SK-N-SH (cell line): ENCODE data around the gene PSMD13. TPM values are rescaled to one million over a fixed set of nuclear protein-coding genes. Genes with fewer than 3 reads are reported as not detected.

Experiments
- CTCF ChIA-PET: fragments of 300-600, 350-600 bp; formaldehyde crosslinking; extraction: SDS; loops from one replicate; lab custom pipeline; 2021; lab: Yijun Ruan, JAX
- POLR2A ChIA-PET: fragments of 350-600 bp; sonication (Branson Sonifier 250); formaldehyde crosslinking; extraction: SDS; loops from one replicate; lab custom pipeline; 2020; ENCODE audit warnings: antibody characterized with exemption, inconsistent platforms; lab: Yijun Ruan, JAX
- DNase-seq: peaks from one replicate; pipeline ENCODE4 v3.0.0; 2012
- H2AFZ ChIP-seq: fragments of 200-600 bp; sonication (generic); 2 replicates; pipeline ENCODE4 v1.8.1; 2016; ENCODE audit warnings: antibody characterized with exemption, mild to moderate bottlenecking, low read depth
- H3F3A ChIP-seq: fragments of 200-600 bp; sonication (generic); replicated peaks from 2 replicates; pipeline ENCODE3; 2016; ENCODE audit warnings: antibody characterized with exemption, mild to moderate bottlenecking; ENCODE audit not compliant: insufficient read depth
- H3K27ac ChIP-seq, 2 experiments: fragments of 200-500 bp in 1 of 2; fragments of 200-600 bp in 1 of 2; sonication (Bioruptor generic) in 1 of 2; sonication (generic), shearing (Covaris generic) in 1 of 2; 2 replicates each; pipeline versions ENCODE4 v1.5.1 to v1.6.1; 2014 to 2016; ENCODE audit warnings: low read depth in 2 of 2, inconsistent platforms in 1 of 2, low read length in 1 of 2, mild to moderate bottlenecking in 1 of 2, mixed read lengths in 1 of 2
- H3K27me3 ChIP-seq: fragments of 200-600 bp; sonication (generic), shearing (Covaris generic); 2 replicates; pipeline ENCODE4 v1.6.1; 2016; ENCODE audit warnings: mixed run types; ENCODE audit not compliant: insufficient read depth
- H3K36me3 ChIP-seq, 2 experiments: fragments of 200-500 bp in 1 of 2; fragments of 200-600 bp in 1 of 2; sonication (Bioruptor generic) in 1 of 2; sonication (generic) in 1 of 2; replicated peaks in 1 of 2; 2 replicates each; pipeline versions ENCODE3 to v1.5.1; 2014 to 2016; ENCODE audit warnings: low read length in 1 of 2, mild to moderate bottlenecking in 1 of 2; ENCODE audit not compliant: insufficient read depth in 2 of 2, control insufficient read depth in 1 of 2
- H3K4me1 ChIP-seq, 2 experiments: fragments of 200-500 bp in 1 of 2; fragments of 200-600 bp in 1 of 2; sonication (Bioruptor generic) in 1 of 2; sonication (generic), shearing (Covaris generic) in 1 of 2; 2 replicates each; pipeline versions ENCODE4 v1.5.1 to v1.6.1; 2014 to 2016; ENCODE audit warnings: low read depth in 1 of 2, low read length in 1 of 2, mixed run types in 1 of 2; ENCODE audit not compliant: insufficient read depth in 2 of 2, control insufficient read depth in 1 of 2
- H3K4me2 ChIP-seq: fragments of 200-600 bp; sonication (generic), shearing (Covaris generic); 2 replicates; pipeline ENCODE4 v1.6.1; 2017; ENCODE audit warnings: mixed run types
- H3K4me3 ChIP-seq, 2 experiments: fragments of 200-500 bp in 1 of 2; fragments of 200-600 bp in 1 of 2; sonication (Bioruptor generic) in 1 of 2; sonication (generic), shearing (Covaris generic) in 1 of 2; 2 replicates each; pipeline versions ENCODE4 v1.5.1 to v1.8.1; 2014 to 2016; ENCODE audit warnings: low read depth in 2 of 2, inconsistent platforms in 1 of 2, low read length in 1 of 2, mild to moderate bottlenecking in 1 of 2, mixed read lengths in 1 of 2, moderate library complexity in 1 of 2
- H3K79me2 ChIP-seq: fragments of 200-600 bp; sonication (generic); 2 replicates; pipeline ENCODE4 v1.8.1; 2017; ENCODE audit warnings: mild to moderate bottlenecking; ENCODE audit not compliant: insufficient read depth
- H3K9ac ChIP-seq: fragments of 200-600 bp; sonication (generic); 2 replicates; pipeline ENCODE4 v1.6.1; 2017; ENCODE audit warnings: mixed run types
- H3K9me2 ChIP-seq: fragments of 200-600 bp; sonication (generic); 2 replicates; pipeline ENCODE4 v1.6.1; 2017; ENCODE audit warnings: mixed run types
- H3K9me3 ChIP-seq: fragments of 200-600 bp; sonication (generic); 2 replicates; pipeline ENCODE4 v1.6.1; 2017; ENCODE audit warnings: mixed run types, mild to moderate bottlenecking, moderate library complexity
- H4K20me1 ChIP-seq: fragments of 200-600 bp; sonication (generic); 2 replicates; pipeline ENCODE4 v1.6.1; 2017; ENCODE audit warnings: mild to moderate bottlenecking, mixed run types; ENCODE audit not compliant: insufficient read depth
- ELF1 ChIP-seq: IDR thresholded peaks from 2 replicates; pipeline ENCODE4 v1.4.0; 2012
- EP300 ChIP-seq, 2 experiments: IDR thresholded peaks; 2 replicates each; pipeline versions ENCODE4 v1.4.0 to v1.6.1; 2012; ENCODE audit warnings: borderline replicate concordance in 1 of 2, low read depth in 1 of 2, low read length in 1 of 2
- FOSL2 ChIP-seq: IDR thresholded peaks from 2 replicates; pipeline ENCODE4 v1.4.0; 2012; ENCODE audit warnings: low read depth, mild to moderate bottlenecking, moderate library complexity, borderline replicate concordance
- FOXM1 ChIP-seq: IDR thresholded peaks from 2 replicates; pipeline ENCODE4 v1.4.0; 2012; ENCODE audit warnings: low read depth, mild to moderate bottlenecking
- GATA2 ChIP-seq: sonication (generic); formaldehyde crosslinking; IDR thresholded peaks from 2 replicates; pipeline ENCODE4 v1.5.0; 2020; ENCODE audit warnings: mild to moderate bottlenecking, missing genetic modification reagents
- MXI1 ChIP-seq: IDR thresholded peaks from 2 replicates; pipeline ENCODE4 v1.6.1; 2012; ENCODE audit warnings: mild to moderate bottlenecking, low read depth, low read length, improper control_type of control experiment
- RAD21 ChIP-seq: IDR thresholded peaks from 2 replicates; pipeline ENCODE4 v1.6.1; 2012; ENCODE audit warnings: mild to moderate bottlenecking, low read length
- RXRA ChIP-seq: IDR thresholded peaks from 2 replicates; pipeline ENCODE4 v1.4.0; 2012; ENCODE audit warnings: low read depth, mild to moderate bottlenecking, borderline replicate concordance
- SIN3A ChIP-seq: IDR thresholded peaks from 2 replicates; pipeline ENCODE4 v1.6.1; 2012; ENCODE audit warnings: low read depth, mild to moderate bottlenecking, low read length, moderate library complexity, borderline replicate concordance
- USF2 ChIP-seq: fragments of 150-350 bp; IDR thresholded peaks from 2 replicates; pipeline ENCODE4 v1.6.1; 2017; ENCODE audit warnings: antibody characterized with exemption, low read length, low read depth, borderline replicate concordance
- ZBTB33 ChIP-seq: IDR thresholded peaks from 2 replicates; pipeline ENCODE4 v1.4.0; 2012; ENCODE audit warnings: low read depth, borderline replicate concordance
- whole genome bisulfite sequencing: methylation state at CpG from one replicate; pipeline ENCODE4 v1.1.6; 2017; ENCODE audit warnings: low lambda C conversion rate; 5-methylcytosine and 5-hydroxymethylcytosine counted together
- polyA plus RNA-seq, 3 experiments: library from polyadenylated mRNA; depleted of rRNA; stranded (reverse); fragments of >200 nt; gene quantifications; 2 replicates each; pipeline ENCODE4 v1.2.3, GENCODE V29; 2012
- TF ChIP-seq, protein P1 (sequence below): IDR thresholded peaks from 2 replicates; pipeline ENCODE4; 2012
- TF ChIP-seq, protein P2 (sequence below): IDR thresholded peaks from 2 replicates; pipeline ENCODE4 v1.4.0; 2012; ENCODE audit warnings: low read depth, borderline replicate concordance

The PSMD13 gene
- polyA plus RNA-seq, 1 of the 3 experiments (the other 2 are of a cell fraction) = 196 TPM

GRCh38 chr11:206002-206384 lies 30.8 kb upstream of the PSMD13 start:
- H3K27ac ChIP-seq = no peak overlapping the region
- POLR2A ChIA-PET = no interaction called here

GRCh38 chr11:206526-207207 lies 30.1 kb upstream of the PSMD13 start:
- peak; percentile 56 for DNase-seq
- Histone ChIP-seq H3F3A (peaks cover 9% of the 10 kb centered on the region), H3K4me1 (peaks cover 15 to 32% of the 10 kb centered on the region in 2 experiments; a peak in 3 of 4 replicates), H3K9ac (peak overlapping the region; percentile 99), H3K27me3 (no peaks in the 10 kb centered on the region), H3K9me3 (no peaks in the 10 kb centered on the region), H3K9me2 (no peaks in the 10 kb centered on the region), H4K20me1 (peaks cover 45% of the 10 kb centered on the region), H2AFZ (no peak overlapping the region), H3K4me3 (peak overlapping the region; percentile 78 to 97), H3K27ac (peak overlapping the region; percentile 80 to 99), H3K36me3 (peaks cover 42 to 53% of the 10 kb centered on the region in 2 experiments), H3K4me2 (peak overlapping the region; percentile 92), H3K79me2 (peaks cover 75% of the 10 kb centered on the region)
- POLR2A ChIA-PET = interaction anchor here (0.8 to 1.0 kb wide), 5 partner anchors 9 to 242 kb away, joined by 3 to 4 read pairs (median 3); partner anchors contain the start of genes PSMD13 and SIRT3
- CTCF ChIA-PET = interaction anchor here (0.7 to 1.0 kb wide), 3 partner anchors 146 to 242 kb away, joined by 3 to 4 read pairs (median 4); no protein-coding TSS in a partner anchor
- 3% methylated on average over 24 of the region's 39 CpGs for WGBS
- TF ChIP-seq, protein P1, sequence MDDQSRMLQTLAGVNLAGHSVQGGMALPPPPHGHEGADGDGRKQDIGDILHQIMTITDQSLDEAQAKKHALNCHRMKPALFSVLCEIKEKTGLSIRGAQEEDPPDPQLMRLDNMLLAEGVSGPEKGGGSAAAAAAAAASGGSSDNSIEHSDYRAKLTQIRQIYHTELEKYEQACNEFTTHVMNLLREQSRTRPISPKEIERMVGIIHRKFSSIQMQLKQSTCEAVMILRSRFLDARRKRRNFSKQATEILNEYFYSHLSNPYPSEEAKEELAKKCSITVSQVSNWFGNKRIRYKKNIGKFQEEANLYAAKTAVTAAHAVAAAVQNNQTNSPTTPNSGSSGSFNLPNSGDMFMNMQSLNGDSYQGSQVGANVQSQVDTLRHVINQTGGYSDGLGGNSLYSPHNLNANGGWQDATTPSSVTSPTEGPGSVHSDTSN = no peak
- TF ChIP-seq ELF1 (no peak), RXRA (no peak), FOXM1 (no peak), EP300 (IDR thresholded peaks at IDR 0.05; ENCODE audit: borderline replicate concordance in 1 of 2, low read depth in 1 of 2, low read length in 1 of 2) (no peak), RAD21 (no peak), MXI1 (no peak), USF2 (no peak)
- TF ChIP-seq, protein P2, sequence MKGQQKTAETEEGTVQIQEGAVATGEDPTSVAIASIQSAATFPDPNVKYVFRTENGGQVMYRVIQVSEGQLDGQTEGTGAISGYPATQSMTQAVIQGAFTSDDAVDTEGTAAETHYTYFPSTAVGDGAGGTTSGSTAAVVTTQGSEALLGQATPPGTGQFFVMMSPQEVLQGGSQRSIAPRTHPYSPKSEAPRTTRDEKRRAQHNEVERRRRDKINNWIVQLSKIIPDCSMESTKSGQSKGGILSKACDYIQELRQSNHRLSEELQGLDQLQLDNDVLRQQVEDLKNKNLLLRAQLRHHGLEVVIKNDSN = no peak

More at GRCh38 chr11:206002-206384, 30.8 kb upstream of the PSMD13 start:
- Histone ChIP-seq H3K9me3 (no peaks in the 10 kb centered on the region), H3K9ac (peak overlapping the region; percentile 99), H3K36me3 (peaks cover 40 to 46% of the 10 kb centered on the region in 2 experiments), H3K4me2 (peak overlapping the region; percentile 92), H3F3A (peaks cover 8% of the 10 kb centered on the region), H3K27me3 (no peaks in the 10 kb centered on the region), H3K4me3 (peak overlapping the region; percentile 78 to 97), H3K79me2 (peaks cover 69% of the 10 kb centered on the region), H3K4me1 (peaks cover 15 to 32% of the 10 kb centered on the region in 2 experiments; a peak in 3 of 4 replicates), H2AFZ (no peak overlapping the region), H4K20me1 (peaks cover 45% of the 10 kb centered on the region), H3K9me2 (no peaks in the 10 kb centered on the region)
- 95% methylated on average over 7 of the region's 7 CpGs for WGBS
- CTCF ChIA-PET = interaction anchor here (0.7 kb wide), 1 partner anchor 147 kb away, joined by 3 read pairs; no protein-coding TSS in a partner anchor
- no peak for DNase-seq
- TF ChIP-seq RXRA (no peak), ZBTB33 (no peak), FOXM1 (no peak), SIN3A (no peak), FOSL2 (no peak), GATA2 (CRISPR knock-in tag) (no peak), MXI1 (no peak)
- TF ChIP-seq, protein P2 = no peak
